ENCODE results near the gene ATP9B.

- TF ChIP-seq CTCF (IDR thresholded peaks at IDR 0.05; ENCODE audit: insufficient read depth, low read depth, low read length) = no peak
- no peak for TF ChIP-seq EZH2 (IDR thresholded peaks at IDR 0.05; ENCODE audit: insufficient read depth, low read length)
Measured at GRCh38 chr18:79117385-79117784, 48.2 kb downstream of the ATP9B start.

All from astrocyte (in vitro differentiated cells and primary cell).